Fibroblast of villous mesenchyme (primary cell): ENCODE data around the gene BPIFB4. TPM values are rescaled to one million over a fixed set of nuclear protein-coding genes. Genes with fewer than 3 reads are reported as not detected.
"Not testable (repeated sequence)": the region's sequence is repeated elsewhere in the genome, so short reads cannot be mapped to it uniquely, and the experiment has no call there.

ENCODE experiments used
- DNase-seq: peaks from one replicate; pipeline ENCODE4 v3.0.0-alpha.2; 2010; ENCODE audit warnings: low read depth
- H3K4me3 ChIP-seq: 2 replicates; pipeline ENCODE4 v1.5.1; 2011; ENCODE audit warnings: low read depth, mild to moderate bottlenecking, low read length
- total RNA-seq: library from RNA; depleted of rRNA; stranded (reverse); fragments of >200 nt; gene quantifications from 2 replicates; pipeline ENCODE4 v1.2.3, GENCODE V29; 2012
- TF ChIP-seq, protein P1 (sequence below): IDR thresholded peaks from 2 replicates; pipeline ENCODE4 v1.5.1; 2012; ENCODE audit warnings: low read depth, mild to moderate bottlenecking, low read length; ENCODE audit not compliant: insufficient read depth

BPIFB4 gene
- total RNA-seq, 1 donor, result not detected

DNA sequence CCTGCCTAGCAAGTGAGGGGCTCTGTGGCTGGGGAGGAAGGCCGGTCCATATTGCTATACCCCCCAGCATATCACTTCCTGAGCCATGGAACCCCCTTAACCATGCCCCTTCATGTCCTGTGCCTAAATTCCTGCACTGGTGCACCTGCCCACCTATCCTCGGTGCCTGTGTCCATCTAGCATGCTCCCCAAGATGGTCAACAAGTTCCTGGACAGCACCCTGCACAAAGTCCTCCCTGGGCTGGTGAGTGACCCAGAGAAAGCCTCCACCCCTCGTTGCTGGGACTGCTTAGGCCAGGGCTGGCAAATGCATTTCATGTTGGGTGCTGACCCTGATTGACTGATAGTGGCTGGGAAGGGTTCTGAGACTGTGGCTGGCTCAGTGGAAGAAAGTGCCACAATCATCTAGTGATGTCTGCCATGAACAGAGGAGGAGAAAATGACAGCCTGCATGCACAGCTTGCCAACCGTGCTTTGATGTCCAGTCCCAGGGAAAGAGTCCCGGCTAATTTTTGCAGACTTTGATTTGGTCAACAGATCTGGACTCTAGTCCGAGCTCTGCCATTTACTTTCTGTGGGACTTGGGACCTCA, 44.4 kb upstream of the BPIFB4 start:
- TF ChIP-seq, protein P1, sequence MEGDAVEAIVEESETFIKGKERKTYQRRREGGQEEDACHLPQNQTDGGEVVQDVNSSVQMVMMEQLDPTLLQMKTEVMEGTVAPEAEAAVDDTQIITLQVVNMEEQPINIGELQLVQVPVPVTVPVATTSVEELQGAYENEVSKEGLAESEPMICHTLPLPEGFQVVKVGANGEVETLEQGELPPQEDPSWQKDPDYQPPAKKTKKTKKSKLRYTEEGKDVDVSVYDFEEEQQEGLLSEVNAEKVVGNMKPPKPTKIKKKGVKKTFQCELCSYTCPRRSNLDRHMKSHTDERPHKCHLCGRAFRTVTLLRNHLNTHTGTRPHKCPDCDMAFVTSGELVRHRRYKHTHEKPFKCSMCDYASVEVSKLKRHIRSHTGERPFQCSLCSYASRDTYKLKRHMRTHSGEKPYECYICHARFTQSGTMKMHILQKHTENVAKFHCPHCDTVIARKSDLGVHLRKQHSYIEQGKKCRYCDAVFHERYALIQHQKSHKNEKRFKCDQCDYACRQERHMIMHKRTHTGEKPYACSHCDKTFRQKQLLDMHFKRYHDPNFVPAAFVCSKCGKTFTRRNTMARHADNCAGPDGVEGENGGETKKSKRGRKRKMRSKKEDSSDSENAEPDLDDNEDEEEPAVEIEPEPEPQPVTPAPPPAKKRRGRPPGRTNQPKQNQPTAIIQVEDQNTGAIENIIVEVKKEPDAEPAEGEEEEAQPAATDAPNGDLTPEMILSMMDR, result no peak
- DNase-seq, result no peak
- H3K4me3 ChIP-seq, result no peak overlapping the region

DNA sequence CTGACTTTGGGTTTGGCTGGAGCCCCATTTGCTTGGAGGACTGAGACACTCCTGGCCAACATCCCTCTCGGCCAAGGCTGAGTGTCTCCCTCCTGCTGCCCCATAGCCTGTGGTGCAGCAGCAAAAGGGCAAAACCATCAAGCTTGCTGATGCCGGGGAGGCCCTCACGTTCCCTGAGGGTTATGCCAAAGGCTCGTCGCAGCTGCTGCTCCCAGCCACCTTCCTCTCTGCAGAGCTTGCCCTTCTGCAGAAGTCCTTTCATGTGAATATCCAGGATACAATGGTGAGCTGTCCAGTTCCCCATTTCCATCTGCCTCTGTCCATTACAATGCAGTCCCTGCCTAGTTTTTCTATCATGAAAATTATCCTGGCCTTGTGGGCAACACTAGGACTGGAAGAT, 42.0 kb upstream of the BPIFB4 start:
- H3K4me3 ChIP-seq, result no peak overlapping the region
- TF ChIP-seq, protein P1, result no peak
- DNase-seq, result no peak

DNA sequence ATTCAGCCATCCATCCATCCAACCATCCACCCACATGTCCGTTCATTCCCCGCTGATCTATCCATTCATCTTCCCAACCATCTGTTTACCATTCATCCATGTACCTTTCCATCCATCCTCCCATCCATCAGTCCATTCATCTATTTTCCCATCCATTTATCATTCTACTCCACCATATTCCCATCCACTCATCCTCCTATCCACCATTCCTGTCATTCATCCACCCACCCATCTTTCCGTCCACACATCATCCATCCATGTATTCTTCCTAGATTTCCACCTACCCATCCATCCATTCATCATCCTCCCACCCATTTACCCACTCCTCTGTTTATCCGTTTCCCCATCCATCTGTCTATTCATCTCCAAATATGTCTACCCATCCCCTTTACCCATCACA, 41.2 kb upstream of the BPIFB4 start:
- H3K4me3 ChIP-seq, result no peak overlapping the region
- TF ChIP-seq, protein P1, result no peak
- DNase-seq, result no peak

DNA sequence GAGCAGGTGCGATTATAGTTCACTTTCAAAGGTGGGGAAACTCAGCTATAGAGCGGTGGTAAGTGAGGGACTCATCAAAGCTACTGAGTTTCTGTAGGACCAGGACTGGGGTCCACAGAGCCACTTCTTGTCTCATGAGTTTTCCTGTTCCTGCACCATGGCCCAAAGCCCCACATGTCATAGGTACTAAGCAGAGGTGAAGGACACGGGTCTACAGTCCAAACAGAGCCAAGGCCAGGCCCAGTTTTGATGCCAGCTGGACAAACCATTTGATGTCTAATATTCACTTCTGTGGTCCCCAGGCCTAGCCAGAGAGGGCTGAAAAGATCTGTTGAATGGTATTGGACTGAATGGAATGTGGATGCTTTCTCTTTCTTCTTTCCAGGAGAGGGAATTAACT, 37.0 kb upstream of the BPIFB4 start:
- TF ChIP-seq, protein P1, result no peak
- DNase-seq, result no peak

DNA sequence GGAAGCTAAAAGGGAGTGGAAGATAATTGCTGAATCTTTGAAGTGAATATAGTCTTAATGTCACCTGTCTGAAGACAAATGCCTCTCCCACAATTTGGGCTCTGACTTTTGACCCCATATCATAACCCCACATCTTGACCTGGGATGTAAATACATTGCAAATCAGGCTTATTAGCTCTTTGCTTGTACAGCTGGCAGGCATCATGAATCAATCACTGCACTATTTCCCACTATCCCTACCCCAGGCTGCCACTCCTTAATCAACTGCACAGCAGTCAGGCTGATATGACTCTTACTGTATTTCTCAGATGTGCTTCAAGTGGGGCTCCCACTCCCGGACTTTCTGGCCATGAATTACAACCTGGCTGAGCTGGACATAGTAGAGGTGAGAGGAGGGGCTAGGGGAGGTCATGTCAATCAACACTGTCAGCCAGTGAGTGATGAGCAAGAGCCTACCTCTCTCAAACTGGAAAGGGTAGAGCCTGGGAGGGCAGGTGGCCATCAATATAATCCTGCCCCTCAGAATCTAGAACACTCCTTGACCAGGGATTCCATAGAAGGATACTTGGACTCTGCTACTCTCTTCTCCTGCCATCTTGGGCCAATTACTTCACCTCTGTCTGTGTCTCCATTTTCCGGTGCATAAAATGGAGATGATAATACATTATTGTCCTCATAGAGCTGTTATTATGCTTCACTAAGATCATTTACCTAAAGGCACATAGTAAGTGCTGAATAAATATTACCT, 36.3 kb upstream of the BPIFB4 start:
- DNase-seq, result no peak
- TF ChIP-seq, protein P1, result no peak
- no peak overlapping the region for H3K4me3 ChIP-seq

More for the DNA sequence above, 37.0 kb upstream of the BPIFB4 start:
- H3K4me3 ChIP-seq, result no peak overlapping the region

DNA sequence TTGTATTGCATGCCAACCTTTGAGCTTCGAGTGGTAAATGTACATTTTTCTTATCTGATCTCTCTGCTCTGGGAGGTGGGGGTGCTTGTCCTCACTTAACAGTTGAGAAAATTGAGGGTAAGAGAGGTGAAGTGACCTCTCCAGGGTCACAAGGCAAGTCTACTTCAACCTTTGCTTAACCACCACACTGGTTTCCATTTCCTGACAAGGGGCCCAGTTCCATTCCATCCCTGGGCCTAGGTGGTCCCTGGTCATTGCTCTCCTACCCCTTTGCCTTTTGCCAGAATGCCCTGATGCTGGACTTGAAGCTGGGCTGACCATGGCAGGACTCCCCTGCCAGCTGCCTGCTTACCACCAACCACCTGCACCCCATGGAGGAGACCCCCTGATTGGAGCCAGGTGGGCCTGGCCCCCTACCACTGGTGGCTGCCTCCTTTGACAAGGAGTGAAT, 35.7 kb upstream of the BPIFB4 start:
- DNase-seq, result no peak
- no peak overlapping the region for H3K4me3 ChIP-seq
- TF ChIP-seq, protein P1, result no peak

DNA sequence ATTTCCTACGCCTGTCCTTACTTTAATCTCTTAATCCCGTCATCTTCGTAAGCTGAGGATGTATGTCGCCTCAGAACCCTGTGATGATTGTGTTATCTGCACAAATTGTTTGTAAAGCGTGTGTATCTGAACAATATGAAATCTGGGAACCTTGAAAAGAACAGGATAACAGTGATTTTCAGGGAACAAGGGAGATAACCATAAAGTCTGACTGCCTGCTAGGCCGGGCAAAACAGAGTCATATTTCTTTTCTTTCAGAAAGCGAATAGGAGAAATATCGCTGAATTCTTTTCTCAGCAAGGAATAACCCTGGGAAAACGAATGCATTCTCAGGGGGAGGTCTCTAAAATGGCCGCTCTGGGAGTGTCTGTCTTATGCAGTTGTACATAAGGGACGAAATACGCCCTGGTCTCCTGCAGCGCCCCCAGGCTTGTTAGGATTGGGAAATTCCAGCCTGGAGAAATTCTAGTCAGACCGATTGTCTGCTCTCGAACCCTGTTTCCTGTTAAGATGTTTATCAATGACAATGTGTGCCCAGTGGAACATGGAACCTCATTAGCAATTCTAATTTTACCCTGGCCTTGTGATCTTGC, 34.2 kb upstream of the BPIFB4 start:
- not testable (repeated sequence) for H3K4me3 ChIP-seq, DNase-seq
